ENCODE measurements around the gene EXOC6. TPM values are rescaled to one million over a fixed set of nuclear protein-coding genes. Genes with fewer than 3 reads are reported as not detected.

The EXOC6 gene
- total RNA-seq, 1 donor from 2014 or later = 10.1 TPM

GRCh38 chr10:93039110-93039509, 190.8 kb downstream of the EXOC6 start:
- intact Hi-C loops (cut with DNase I) = no loop called here
- ATAC-seq = no peak
- DNase-seq (ENCODE audit: missing footprints) = no peak

- DNase-seq (ENCODE audit: missing footprints) (no peak), ATAC-seq (no peak)
- intact Hi-C loops (cut with DNase I) = no loop called here
Observed at GRCh38 chr10:93039721-93040120, 191.4 kb downstream of the EXOC6 start.

GRCh38 chr10:93054486-93054885, 206.2 kb downstream of the EXOC6 start:
- DNase-seq (ENCODE audit: missing footprints) (no peak), ATAC-seq (no peak)
- intact Hi-C loops (cut with DNase I) = no loop called here

GRCh38 chr10:93058139-93058538, 209.8 kb downstream of the EXOC6 start:
- ATAC-seq (no peak), DNase-seq (ENCODE audit: missing footprints) (no peak)
- intact Hi-C loops (cut with DNase I) = no loop called here

- ATAC-seq = no peak
- intact Hi-C loops (cut with DNase I) = no loop called here
Observed at GRCh38 chr10:93059975-93060886, 211.9 kb downstream of the EXOC6 start, which contains the start of gene CYP26C1. Gene CYP26C1 (plus strand): TSS chr10:93060798. CDS start chr10:93061264, 466 bp downstream.

GRCh38 chr10:93060887-93061593, 212.7 kb downstream of the EXOC6 start:
- ATAC-seq (no peak), DNase-seq (ENCODE audit: missing footprints) (no peak)
- intact Hi-C loops (cut with DNase I) = no loop called here

More at GRCh38 chr10:93059975-93060886, 211.9 kb downstream of the EXOC6 start, which contains the start of gene CYP26C1:
- DNase-seq (ENCODE audit: missing footprints) = no peak

GRCh38 chr10:93061594-93062513, 213.5 kb downstream of the EXOC6 start:
- DNase-seq (ENCODE audit: missing footprints) (no peak), ATAC-seq (no peak)
- intact Hi-C loops (cut with DNase I) = no loop called here

GRCh38 chr10:93062514-93063143, 214.3 kb downstream of the EXOC6 start:
- intact Hi-C loops (cut with DNase I) = no loop called here
- no peak for DNase-seq (ENCODE audit: missing footprints)
- ATAC-seq = no peak

- intact Hi-C loops (cut with DNase I) = no loop called here
Observed at GRCh38 chr10:93063144-93063976, 215.0 kb downstream of the EXOC6 start.

GRCh38 chr10:93063977-93064660, 215.8 kb downstream of the EXOC6 start:
- DNase-seq (ENCODE audit: missing footprints) (no peak), ATAC-seq (no peak)
- intact Hi-C loops (cut with DNase I) = no loop called here

More at GRCh38 chr10:93063144-93063976, 215.0 kb downstream of the EXOC6 start:
- ATAC-seq (no peak), DNase-seq (ENCODE audit: missing footprints) (no peak)

GRCh38 chr10:93064874-93065660, 216.7 kb downstream of the EXOC6 start:
- intact Hi-C loops (cut with DNase I) = no loop called here
- no peak for DNase-seq (ENCODE audit: missing footprints)
- no peak for ATAC-seq

- DNase-seq (ENCODE audit: missing footprints) (no peak), ATAC-seq (no peak)
- intact Hi-C loops (cut with DNase I) = no loop called here
Observed at GRCh38 chr10:93065675-93066543, 217.6 kb downstream of the EXOC6 start.

GRCh38 chr10:93066544-93066913, 218.2 kb downstream of the EXOC6 start:
- ATAC-seq (no peak), DNase-seq (ENCODE audit: missing footprints) (no peak)
- intact Hi-C loops (cut with DNase I) = no loop called here

- no peak for DNase-seq (ENCODE audit: missing footprints)
- intact Hi-C loops (cut with DNase I) = no loop called here
- ATAC-seq = no peak
Observed at GRCh38 chr10:93067443-93068365, 219.4 kb downstream of the EXOC6 start.

All from Right ventricle myocardium inferior (tissue), 1 donor.